ENCODE measurements around the gene LRRC40. TPM values are rescaled to one million over a fixed set of nuclear protein-coding genes. Genes with fewer than 3 reads are reported as not detected.

LRRC40 gene
- total and polyA plus RNA-seq, 9 of the 15 experiments (the other 6 are each of a cell fraction or from before 2014, with no cell fraction given), result 16.1 to 36.2 (median 30.9) TPM

DNA sequence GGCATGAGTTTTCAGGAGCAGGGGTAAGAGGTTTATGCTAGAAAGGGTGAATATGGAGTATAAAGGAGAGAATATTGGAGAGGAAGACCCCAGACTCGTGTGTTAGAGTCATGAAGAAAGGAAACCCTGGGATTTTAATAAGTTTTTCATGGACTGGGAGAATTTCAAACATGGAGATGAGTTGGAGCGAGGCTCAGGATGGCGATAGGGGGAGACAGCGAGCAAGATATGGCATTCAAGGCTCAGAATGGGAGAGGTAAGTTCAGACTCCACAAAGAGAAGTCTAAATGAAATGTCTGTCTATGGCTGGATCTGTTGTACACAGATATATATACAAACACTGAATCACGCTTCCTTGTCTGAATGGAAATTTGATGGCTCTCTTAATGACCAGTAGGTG lies 92.5 kb downstream of the LRRC40 start:
- Histone ChIP-seq H2AFZ (ENCODE audit: low read depth, low read length) (0 out of 2 replicates have a peak overlapping the region, but pooled peaks have one; percentile 20), H3K79me2 (ENCODE audit: control insufficient read depth, insufficient read depth, low read length) (no peaks in the 10 kb centered on the region), H4K20me1 (replicated peaks; ENCODE audit: control insufficient read depth, insufficient read depth, low read length) (no peaks in the 10 kb centered on the region), H3K27me3 (ENCODE audit: control insufficient read depth in 2 of 2, insufficient read depth in 2 of 2, low read length in 2 of 2) (no peaks in the 10 kb centered on the region), H3K9me3 (replicated peaks; ENCODE audit: control insufficient read depth, insufficient read depth, low read depth, low read length) (no peaks in the 10 kb centered on the region), H3K36me3 (ENCODE audit: control insufficient read depth, insufficient read depth, low read length) (no peaks in the 10 kb centered on the region), H3K4me3 (no peak overlapping the region), H3K9me1 (ENCODE audit: control insufficient read depth, insufficient read depth, low read length) (no peaks in the 10 kb centered on the region), H3K27ac (ENCODE audit: extremely low read depth, low read depth, low read length) (no peak overlapping the region), H3K4me2 (ENCODE audit: insufficient read depth, low read length) (no peak overlapping the region), H3K4me1 (replicated peaks in 1 of 2; ENCODE audit: control insufficient read depth in 2 of 2, insufficient read depth in 2 of 2, low read length in 2 of 2) (no peaks in the 10 kb centered on the region), H3K9ac (ENCODE audit: insufficient read depth in 1 of 2, low read depth in 2 of 2, low read length in 2 of 2) (no peak overlapping the region)
- peak in 1 of 2 experiments; percentile 34; a peak in 1 of 4 replicates for TF ChIP-seq RAD21 (CRISPR knock-in tag; conservative IDR thresholded peaks at IDR 0.05 in 1 of 2, IDR thresholded peaks at IDR 0.05 in 1 of 2)
- peak; percentile 34 to 70 (median 45); a peak in 5 of 6 replicates for TF ChIP-seq CTCF (IDR thresholded peaks at IDR 0.05 in 2 of 3, conservative IDR thresholded peaks at IDR 0.05 in 1 of 3; ENCODE audit: insufficient read depth in 2 of 3, low read depth in 1 of 3, low read length in 3 of 3)
- TF ChIP-seq CEBPG (CRISPR knock-in tag; IDR thresholded peaks at IDR 0.05), result no peak
- TF ChIP-seq CEBPG (tag; conservative IDR thresholded peaks at IDR 0.05 in 1 of 2, IDR thresholded peaks at IDR 0.05 in 1 of 2), result no peak
- 0 out of 2 replicates have a peak, but pooled peaks have one; percentile 34 for TF ChIP-seq EHMT2 (IDR thresholded peaks at IDR 0.05)
- TF ChIP-seq ZBTB8A (IDR thresholded peaks at IDR 0.05; ENCODE audit: partially characterized antibody), result no peak
- no peak for TF ChIP-seq ETS1 (conservative IDR thresholded peaks at IDR 0.05; ENCODE audit: control insufficient read depth, low read depth, low read length)
- no peak for TF ChIP-seq SIN3B (IDR thresholded peaks at IDR 0.05; ENCODE audit: low read depth)
- BruUV-seq (replicated peaks), result no TSS peak
- ATAC-seq (peak; percentile 86), FAIRE-seq (peak; percentile 40), DNase-seq (ENCODE audit: extremely low read depth in 1 of 4, low spot score in 3 of 4) (peak in 2 of 4 experiments; percentile 19 to 28)
- in situ Hi-C loops (cut with MboI) (no loop called here), intact Hi-C loops (cut with micrococcal nuclease) (no loop called here)
- WGBS (ENCODE audit: insufficient coverage, low coverage, missing lambda C conversion rate), result 21% methylated on average over 4 of the region's 5 CpGs
- CTCF ChIA-PET (ENCODE audit: low intra/inter-chr PET ratio), result no interaction called here
- POLR2A ChIA-PET, result interaction anchor here (0.6 kb wide), 1 partner anchor 420 kb away, joined by 3 read pairs; no protein-coding TSS in a partner anchor
